OCI-LY7 (cell line): ENCODE data around the gene HAS3. TPM values are rescaled to one million over a fixed set of nuclear protein-coding genes. Genes with fewer than 3 reads are reported as not detected.

Experiments used
- BruUV-seq: library from RNA; stranded (reverse); fragments of 400-500 nt; replicated peaks from 2 replicates; lab custom pipeline; 2021; lab: Mats Ljungman, UMichigan
- CTCF ChIA-PET: fragments of 300-600 bp; sonication (Branson Sonifier 250); formaldehyde crosslinking; loops from one replicate; lab custom pipeline; 2022; ENCODE audit warnings: antibody characterized with exemption; ENCODE audit not compliant: unreplicated experiment; lab: Charles Lee
- POLR2A ChIA-PET: fragments of 300-600 bp; sonication (Branson Sonifier 250); formaldehyde crosslinking; loops from one replicate; lab custom pipeline; 2022; ENCODE audit warnings: antibody characterized with exemption; lab: Charles Lee
- DNase-seq: peaks from one replicate; pipeline ENCODE4 v3.0.0-alpha.2; 2015; ENCODE audit warnings: low spot score
- H2AFZ ChIP-seq: fragments of 200-600 bp; sonication (generic), shearing (Covaris generic); 2 replicates; pipeline ENCODE4 v1.6.1; 2014; ENCODE audit warnings: mild to moderate bottlenecking, antibody characterized with exemption, low read length, moderate library complexity
- H3K27ac ChIP-seq: fragments of 200-600 bp; sonication (generic); 2 replicates; pipeline ENCODE4 v1.5.1; 2014; ENCODE audit warnings: mixed run types, low read depth, mild to moderate bottlenecking, moderate library complexity, low read length, inconsistent platforms; ENCODE audit not compliant: poor library complexity, severe bottlenecking
- H3K36me3 ChIP-seq: fragments of 200-600 bp; sonication (generic); 2 replicates; pipeline ENCODE4 v1.6.1; 2014; ENCODE audit warnings: mild to moderate bottlenecking, antibody characterized with exemption, low read length, moderate library complexity, mixed read lengths; ENCODE audit not compliant: insufficient read depth
- H3K4me1 ChIP-seq: fragments of 200-600 bp; sonication (generic); 2 replicates; pipeline ENCODE4 v1.5.1; 2014; ENCODE audit warnings: mild to moderate bottlenecking, low read length; ENCODE audit not compliant: insufficient read depth, poor library complexity, severe bottlenecking
- H3K4me2 ChIP-seq: fragments of 200-600 bp; sonication (generic); 2 replicates; pipeline ENCODE4 v1.6.1; 2014; ENCODE audit warnings: mild to moderate bottlenecking, low read length
- H3K4me3 ChIP-seq: fragments of 200-600 bp; sonication (generic); 2 replicates; pipeline ENCODE4 v1.5.1; 2014; ENCODE audit warnings: mild to moderate bottlenecking, low read depth, low read length; ENCODE audit not compliant: poor library complexity, severe bottlenecking
- H3K79me2 ChIP-seq: fragments of 200-600 bp; sonication (generic); 2 replicates; pipeline ENCODE4 v1.6.1; 2016; ENCODE audit warnings: low read depth, mild to moderate bottlenecking, low read length, moderate library complexity, mixed read lengths; ENCODE audit not compliant: insufficient read depth
- H3K9me2 ChIP-seq: fragments of 200-600 bp; sonication (generic); 2 replicates; pipeline ENCODE4 v1.6.1; 2016; ENCODE audit warnings: mild to moderate bottlenecking, low read length, mixed read lengths; ENCODE audit not compliant: insufficient read depth
- H3K9me3 ChIP-seq: fragments of 200-600 bp; sonication (generic); 2 replicates; pipeline ENCODE4 v1.6.1; 2014; ENCODE audit warnings: mild to moderate bottlenecking, mixed run types, low read length, mixed read lengths
- H4K20me1 ChIP-seq: fragments of 200-600 bp; sonication (generic); 2 replicates; pipeline ENCODE4 v1.6.1; 2014; ENCODE audit warnings: mild to moderate bottlenecking, antibody characterized with exemption, low read length, moderate library complexity, mixed read lengths; ENCODE audit not compliant: insufficient read depth
- EZH2phosphoT487 ChIP-seq: fragments of 200-600 bp; sonication (generic); IDR thresholded peaks from 2 replicates; pipeline ENCODE4 v1.6.1; 2018; ENCODE audit warnings: low read depth, borderline replicate concordance, mild to moderate bottlenecking, mixed run types, antibody characterized with exemption, low read length, moderate library complexity, mixed read lengths
- intact Hi-C: fragments of 100-400 bp; cut with micrococcal nuclease; formaldehyde crosslinking; loops from one replicate; pipeline ENCODE4 v1.10.0; 2022; ENCODE audit not compliant: unreplicated experiment
- total RNA-seq, 2 experiments: library from RNA; depleted of rRNA in 1 of 2; stranded (reverse); fragments of >200 nt in 1 of 2; shearing (Covaris generic) in 1 of 2; gene quantifications; 2 replicates each; pipeline ENCODE4 v1.2.3, GENCODE V29; 2014 to 2022
- TF ChIP-seq, protein P1 (sequence below): fragments of 200-600 bp; sonication (generic); conservative IDR thresholded peaks from 2 replicates; pipeline ENCODE4 v1.5.1; 2014; ENCODE audit warnings: mild to moderate bottlenecking, antibody characterized with exemption, low read length, moderate library complexity, mixed read lengths

HAS3 gene
- total RNA-seq, 2 experiments from 2014 or later: 0.09 to 0.29 TPM

DNA sequence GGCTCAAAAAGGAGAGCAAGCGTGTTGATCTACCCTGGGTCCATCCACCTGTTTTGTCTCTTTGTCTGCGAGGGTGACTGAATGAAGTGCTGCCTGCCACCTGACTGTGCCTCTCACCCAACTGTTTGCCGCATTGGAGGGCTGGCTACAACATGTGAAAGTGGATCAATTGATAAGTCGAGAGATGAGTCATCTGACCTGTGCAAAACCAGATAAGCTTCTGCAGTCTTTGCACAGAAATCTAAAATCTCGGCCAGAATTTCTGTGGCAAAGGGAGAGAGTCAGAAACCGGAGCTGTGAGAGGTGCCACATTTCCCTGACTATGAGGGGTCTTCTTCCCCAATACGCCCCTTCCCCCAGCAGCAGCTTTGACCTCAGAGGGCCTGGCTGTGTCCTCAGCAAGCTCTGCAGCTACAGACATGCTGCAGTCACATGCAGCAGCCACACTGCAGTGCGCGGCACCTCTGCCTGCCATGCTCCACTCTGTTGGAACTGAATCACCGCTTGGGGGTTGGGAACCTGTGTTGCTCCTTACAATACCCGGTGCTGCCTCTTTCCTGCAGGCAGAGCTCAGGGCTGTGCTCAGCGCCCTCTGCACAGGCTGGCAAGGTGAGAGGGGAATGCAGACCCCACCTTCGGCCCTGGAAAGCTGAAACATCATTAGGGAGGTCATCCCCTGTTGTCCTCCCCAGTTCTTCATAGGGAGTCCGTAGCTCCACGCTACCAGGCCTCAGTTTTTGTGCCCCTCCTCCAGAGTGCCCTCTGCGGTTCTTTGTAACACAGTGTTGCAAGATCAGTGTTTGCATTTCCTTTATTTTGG, 16.2 kb upstream of the HAS3 start:
- DNase-seq: no peak
- no TSS peak for BruUV-seq
- POLR2A ChIA-PET: no interaction called here

DNA sequence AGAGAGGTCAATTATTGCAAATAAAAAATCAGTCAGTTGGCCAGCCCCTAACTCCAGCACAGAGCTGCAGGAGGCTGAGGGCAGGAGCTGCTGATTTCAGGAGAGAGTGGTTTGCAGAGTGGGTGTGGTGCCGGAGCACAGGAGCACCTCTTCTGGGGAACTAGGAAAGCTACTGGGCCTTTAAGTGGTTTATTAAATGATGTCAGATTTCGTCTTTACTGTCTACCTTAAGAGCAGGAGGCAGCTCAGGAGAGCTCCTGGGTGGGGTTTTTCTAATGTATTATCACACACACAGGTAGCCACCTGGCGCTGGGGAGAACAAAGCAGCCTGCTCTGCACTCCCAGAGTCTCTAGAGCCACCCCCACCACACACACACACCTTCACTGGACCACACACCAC, 11.5 kb upstream of the HAS3 start:
- Histone ChIP-seq H2AFZ (no peak overlapping the region), H3K79me2 (no peaks in the 10 kb centered on the region), H3K27ac (no peak overlapping the region), H3K4me2 (no peak overlapping the region), H3K36me3 (no peaks in the 10 kb centered on the region), H3K4me1 (no peaks in the 10 kb centered on the region), H3K4me3 (no peak overlapping the region), H3K9me2 (no peaks in the 10 kb centered on the region), H3K9me3 (no peaks in the 10 kb centered on the region), H4K20me1 (no peaks in the 10 kb centered on the region; the same call in 1 of the 2 replicates)
- ChIA-PET CTCF (no interaction called here), POLR2A (interaction anchor here (0.6 to 0.7 kb wide), 3 partner anchors 202 to 1787 kb away, joined by 3 to 7 read pairs (median 5); no protein-coding TSS in a partner anchor)
- no TSS peak for BruUV-seq
- TF ChIP-seq EZH2phosphoT487: no peak
- TF ChIP-seq, protein P1, sequence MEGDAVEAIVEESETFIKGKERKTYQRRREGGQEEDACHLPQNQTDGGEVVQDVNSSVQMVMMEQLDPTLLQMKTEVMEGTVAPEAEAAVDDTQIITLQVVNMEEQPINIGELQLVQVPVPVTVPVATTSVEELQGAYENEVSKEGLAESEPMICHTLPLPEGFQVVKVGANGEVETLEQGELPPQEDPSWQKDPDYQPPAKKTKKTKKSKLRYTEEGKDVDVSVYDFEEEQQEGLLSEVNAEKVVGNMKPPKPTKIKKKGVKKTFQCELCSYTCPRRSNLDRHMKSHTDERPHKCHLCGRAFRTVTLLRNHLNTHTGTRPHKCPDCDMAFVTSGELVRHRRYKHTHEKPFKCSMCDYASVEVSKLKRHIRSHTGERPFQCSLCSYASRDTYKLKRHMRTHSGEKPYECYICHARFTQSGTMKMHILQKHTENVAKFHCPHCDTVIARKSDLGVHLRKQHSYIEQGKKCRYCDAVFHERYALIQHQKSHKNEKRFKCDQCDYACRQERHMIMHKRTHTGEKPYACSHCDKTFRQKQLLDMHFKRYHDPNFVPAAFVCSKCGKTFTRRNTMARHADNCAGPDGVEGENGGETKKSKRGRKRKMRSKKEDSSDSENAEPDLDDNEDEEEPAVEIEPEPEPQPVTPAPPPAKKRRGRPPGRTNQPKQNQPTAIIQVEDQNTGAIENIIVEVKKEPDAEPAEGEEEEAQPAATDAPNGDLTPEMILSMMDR: no peak
- no peak for DNase-seq
- intact Hi-C loops: no loop called here

More for the DNA sequence above, 16.2 kb upstream of the HAS3 start:
- CTCF ChIA-PET: no interaction called here
- no peaks in the 10 kb centered on the region; the same call in 1 of the 2 replicates for H4K20me1 ChIP-seq
- H3K9me3 ChIP-seq: no peaks in the 10 kb centered on the region
- no peak for TF ChIP-seq EZH2phosphoT487
- TF ChIP-seq, protein P1: no peak
- H3K27ac ChIP-seq: no peak overlapping the region
- no peaks in the 10 kb centered on the region for H3K79me2 ChIP-seq
- intact Hi-C loops: no loop called here
- H3K9me2 ChIP-seq: no peaks in the 10 kb centered on the region
- H3K36me3 ChIP-seq: no peaks in the 10 kb centered on the region
- H3K4me3 ChIP-seq: no peak overlapping the region
- H2AFZ ChIP-seq: no peak overlapping the region
- no peak overlapping the region for H3K4me2 ChIP-seq
- no peaks in the 10 kb centered on the region for H3K4me1 ChIP-seq

DNA sequence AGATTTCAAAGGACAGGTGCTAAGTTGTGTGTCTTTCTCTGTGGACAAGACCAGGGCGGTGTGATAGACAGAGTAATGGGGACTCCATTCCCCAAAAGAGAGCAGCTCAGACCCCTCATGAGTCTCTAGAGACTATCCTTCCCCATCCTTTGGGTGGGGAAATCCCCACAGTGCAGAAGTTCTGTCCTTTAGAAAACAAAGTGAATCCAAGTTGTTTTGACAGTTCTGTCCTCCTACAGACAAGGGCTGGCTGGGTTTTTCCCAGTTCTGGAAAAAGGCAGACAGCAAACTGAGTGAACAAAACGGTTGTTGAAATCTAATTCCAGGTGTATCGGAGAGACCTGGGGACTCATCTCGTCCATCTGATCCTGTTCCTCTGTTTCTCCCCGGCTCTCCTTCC, 11.0 kb upstream of the HAS3 start:
- TF ChIP-seq, protein P1: no peak
- TF ChIP-seq EZH2phosphoT487: no peak

More for the DNA sequence above, 11.0 kb upstream of the HAS3 start:
- Histone ChIP-seq H3K36me3 (no peaks in the 10 kb centered on the region), H3K4me2 (no peak overlapping the region), H2AFZ (no peak overlapping the region), H3K79me2 (no peaks in the 10 kb centered on the region), H3K4me1 (no peaks in the 10 kb centered on the region), H3K9me3 (no peaks in the 10 kb centered on the region), H3K9me2 (no peaks in the 10 kb centered on the region), H4K20me1 (no peaks in the 10 kb centered on the region; the same call in 1 of the 2 replicates), H3K27ac (no peak overlapping the region), H3K4me3 (no peak overlapping the region)
- CTCF ChIA-PET: no interaction called here
- DNase-seq: no peak
- intact Hi-C loops: no loop called here
- POLR2A ChIA-PET: interaction anchor here (0.5 kb wide), 1 partner anchor 18 kb away, joined by 4 read pairs; no protein-coding TSS in a partner anchor
- no TSS peak for BruUV-seq
